ENCODE data around the gene C16orf74.

The C16orf74 gene

DNA sequence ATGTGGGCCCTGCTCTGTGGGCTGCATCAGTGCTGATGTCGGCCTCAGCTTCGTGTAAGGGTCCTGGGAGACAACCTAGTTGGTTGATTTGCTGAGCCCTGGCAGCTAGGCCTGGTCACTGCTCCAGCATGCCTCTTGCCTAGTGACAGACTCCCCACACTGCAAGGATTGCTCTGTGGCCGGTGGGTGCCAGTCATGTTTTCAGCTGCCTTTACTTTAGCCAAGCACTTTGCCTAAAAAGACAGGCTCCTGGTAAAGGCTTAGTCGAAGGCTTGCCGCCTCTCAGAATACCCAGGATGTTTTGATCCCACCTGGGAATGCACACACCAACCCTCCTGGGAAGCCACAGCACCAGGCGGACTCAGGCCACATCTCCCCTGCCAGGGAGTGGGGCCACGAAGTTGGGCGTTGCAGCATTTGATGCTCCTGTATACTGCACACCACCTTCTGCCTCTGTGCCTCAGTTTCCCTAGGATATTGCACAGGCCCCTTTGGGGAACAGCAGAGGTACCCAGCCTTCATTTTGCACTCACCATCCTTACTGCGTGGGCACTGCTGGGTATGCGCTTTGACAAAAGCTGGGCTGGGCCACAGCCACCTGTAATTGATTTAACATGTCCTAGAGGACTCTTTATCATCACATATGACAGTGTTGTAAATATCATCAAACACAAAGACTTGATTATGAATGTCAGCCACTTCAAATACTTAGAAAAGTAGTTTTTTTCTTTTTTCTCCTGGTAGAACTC is 82.0 kb downstream of the C16orf74 start:
- no peak for DNase-seq

DNA sequence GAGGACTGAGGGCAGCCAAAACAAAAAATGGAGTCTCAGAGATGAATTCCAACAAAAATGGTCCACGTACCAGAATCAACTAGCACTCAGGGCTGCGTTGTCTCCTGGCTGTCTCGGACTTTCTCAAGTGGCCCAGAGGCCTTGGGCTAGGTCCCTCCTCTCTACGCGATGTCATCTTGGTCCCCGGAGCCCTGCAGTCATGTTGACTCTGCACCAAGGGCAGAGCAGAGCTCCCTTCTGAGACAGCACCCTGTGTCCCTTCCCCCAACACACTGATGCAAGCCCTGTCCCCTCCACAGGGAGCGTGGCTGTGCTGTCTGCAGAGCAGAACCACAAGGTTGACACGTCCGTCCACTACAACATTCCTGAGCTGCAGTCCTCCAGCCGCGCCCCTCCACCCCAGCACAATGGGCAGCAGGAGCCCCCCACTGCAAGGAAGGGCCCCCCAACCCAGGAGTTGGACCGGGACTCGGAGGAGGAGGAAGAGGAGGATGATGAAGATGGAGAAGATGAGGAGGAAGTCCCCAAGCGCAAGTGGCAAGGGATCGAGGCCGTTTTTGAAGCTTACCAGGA is 83.0 kb downstream of the C16orf74 start:
- DNase-seq: no peak

DNA sequence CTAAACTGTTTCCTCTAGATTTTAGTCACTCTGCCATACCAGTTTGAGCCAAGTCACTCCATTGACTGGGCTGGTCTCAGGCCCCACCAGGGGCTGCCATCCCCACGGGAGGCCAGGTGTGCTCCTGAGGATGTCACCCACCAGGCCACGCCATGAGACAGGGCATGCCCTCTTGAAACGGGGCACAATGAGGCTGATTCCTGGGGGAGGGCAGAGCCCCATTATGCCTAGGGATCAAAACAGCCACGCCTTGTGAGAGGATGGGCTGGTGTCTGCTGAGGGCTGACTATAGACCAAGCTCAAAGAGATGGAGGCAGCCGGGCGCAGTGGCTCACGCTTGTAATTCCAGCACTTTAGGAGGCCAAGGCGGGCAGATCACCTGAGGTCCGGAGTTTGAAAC is 83.6 kb downstream of the C16orf74 start:
- DNase-seq: no peak

DNA sequence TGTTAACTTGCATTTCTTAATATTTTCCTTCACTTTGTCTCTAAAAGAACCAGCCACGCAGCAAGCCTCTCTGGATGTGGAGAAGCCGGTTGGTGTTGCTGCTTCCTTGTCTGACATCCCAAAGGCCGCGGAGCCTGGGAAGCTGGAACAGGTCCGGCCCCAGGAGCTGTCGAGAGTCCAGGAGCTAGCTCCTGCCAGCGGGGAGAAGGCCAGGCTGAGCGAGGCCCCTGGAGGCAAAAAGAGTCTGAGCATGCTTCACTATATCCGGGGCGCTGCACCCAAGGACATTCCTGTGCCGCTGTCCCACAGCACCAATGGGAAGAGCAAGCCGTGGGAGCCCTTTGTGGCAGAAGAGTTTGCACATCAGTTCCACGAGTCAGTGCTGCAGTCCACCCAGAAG is 85.0 kb downstream of the C16orf74 start:
- no peak for DNase-seq

DNA sequence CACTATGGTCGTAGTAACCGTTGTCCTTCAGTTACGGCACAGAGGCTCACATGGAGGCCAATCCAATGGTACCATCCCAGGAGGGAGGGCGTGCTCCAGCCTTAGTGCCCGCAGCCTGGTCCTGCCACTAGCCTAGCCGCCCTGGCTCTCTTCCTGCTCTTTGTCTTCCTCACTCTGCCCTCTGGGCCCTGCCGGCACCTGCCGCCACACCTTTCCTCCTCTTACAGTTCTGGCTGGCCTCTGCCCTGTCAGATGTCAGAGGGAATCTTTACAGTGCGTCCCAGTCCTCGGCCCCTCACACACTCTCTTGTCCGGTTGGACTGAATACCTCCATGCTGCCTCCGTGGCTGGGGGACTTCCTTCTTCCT is 85.5 kb downstream of the C16orf74 start:
- no peak for DNase-seq

DNA sequence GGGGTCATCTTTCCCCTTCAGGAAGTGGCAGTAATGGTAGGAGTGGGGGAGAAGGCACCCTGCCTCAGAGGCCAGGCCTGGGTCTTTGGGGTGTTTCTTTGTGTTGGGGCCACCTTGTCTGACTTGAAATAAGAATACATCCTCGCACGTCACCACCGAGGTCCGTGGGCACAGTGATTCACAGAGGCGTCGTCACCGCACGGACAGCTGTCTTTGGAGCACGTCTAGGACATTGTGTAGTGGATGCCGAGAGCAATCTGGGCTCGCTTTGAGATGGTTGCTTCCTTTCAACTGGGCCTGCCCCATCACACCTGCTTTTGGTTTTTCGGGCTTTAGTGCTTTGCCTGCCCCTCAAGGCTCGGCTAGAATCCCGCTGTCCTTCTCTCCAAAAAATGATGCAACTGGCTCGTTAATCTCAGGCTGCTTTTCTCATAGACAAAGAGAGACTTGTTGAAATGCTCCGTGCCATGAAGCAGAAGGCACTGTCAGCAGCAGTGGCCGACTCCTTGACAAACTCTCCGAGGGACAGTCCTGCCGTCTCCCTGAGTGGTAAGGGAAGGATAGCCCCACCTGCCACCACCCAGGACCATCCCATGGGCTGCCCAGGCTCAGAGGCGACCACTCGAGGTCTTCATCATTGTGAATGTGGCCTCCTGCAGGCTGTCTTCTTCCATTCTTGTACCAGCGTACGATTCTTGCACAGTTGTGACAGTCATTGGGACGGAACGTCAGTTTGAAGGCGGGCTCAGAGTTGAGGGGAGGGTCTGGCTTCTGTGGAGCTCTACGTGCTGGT is 86.1 kb downstream of the C16orf74 start:
- DNase-seq: no peak

DNA sequence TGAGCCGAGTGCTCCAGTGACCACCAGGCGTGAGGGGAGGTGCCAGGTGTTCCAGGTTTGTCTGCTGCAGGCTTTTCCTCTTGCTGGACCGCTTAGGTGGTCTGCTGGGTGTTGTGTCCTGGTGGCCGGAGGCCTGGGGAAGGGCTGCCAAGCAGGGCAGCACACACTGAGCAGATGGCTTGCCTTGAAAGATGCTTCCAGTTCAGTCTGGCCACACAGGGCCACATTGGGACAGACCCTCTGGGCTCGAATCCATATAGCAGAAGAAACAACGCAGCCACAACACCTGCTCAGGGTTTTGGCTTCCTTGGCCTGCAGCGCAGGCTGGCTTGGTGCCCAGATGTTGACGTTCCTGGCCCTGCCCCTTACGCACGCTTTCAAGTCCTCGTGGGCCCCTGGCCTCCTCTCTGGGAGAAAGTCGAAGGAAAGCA is 87.0 kb downstream of the C16orf74 start:
- peak; percentile 42 for DNase-seq

DNA sequence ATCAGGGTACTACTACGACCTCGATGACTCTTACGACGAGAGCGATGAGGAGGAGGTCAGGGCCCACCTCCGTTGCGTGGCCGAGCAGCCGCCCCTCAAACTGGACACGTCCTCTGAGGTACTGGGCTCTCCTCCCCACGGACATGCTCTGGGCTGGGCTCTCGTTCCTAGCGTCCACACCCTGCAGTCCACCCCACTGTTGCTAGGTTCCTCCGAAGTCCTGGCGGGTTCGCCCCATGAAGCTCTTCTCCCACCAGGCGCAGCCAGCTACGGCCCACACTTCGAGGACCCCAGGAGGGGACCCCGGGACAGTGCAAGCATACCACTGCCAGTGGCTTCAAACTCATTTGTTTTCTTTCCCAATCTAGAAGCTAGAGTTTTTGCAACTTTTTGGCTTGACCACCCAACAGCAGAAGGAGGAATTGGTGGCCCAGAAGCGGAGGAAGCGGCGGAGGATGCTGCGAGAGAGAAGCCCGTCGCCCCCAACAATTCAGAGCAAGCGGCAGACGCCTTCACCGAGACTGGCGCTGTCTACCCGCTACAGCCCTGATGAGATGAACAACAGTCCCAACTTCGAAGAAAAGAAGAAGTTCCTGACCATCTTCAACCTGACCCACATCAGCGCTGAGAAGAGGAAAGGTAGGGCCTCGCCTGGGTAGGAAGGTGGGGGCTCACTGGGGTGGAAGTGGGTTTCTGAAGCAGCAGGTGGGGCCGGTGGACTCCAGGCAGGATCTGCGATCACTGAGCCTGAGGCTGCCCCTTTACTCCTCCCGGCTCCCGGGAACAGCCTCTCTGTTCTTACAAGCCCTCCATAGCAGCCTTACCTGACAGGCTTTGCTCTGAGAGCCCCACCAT is 87.7 kb downstream of the C16orf74 start:
- DNase-seq: no peak

DNA sequence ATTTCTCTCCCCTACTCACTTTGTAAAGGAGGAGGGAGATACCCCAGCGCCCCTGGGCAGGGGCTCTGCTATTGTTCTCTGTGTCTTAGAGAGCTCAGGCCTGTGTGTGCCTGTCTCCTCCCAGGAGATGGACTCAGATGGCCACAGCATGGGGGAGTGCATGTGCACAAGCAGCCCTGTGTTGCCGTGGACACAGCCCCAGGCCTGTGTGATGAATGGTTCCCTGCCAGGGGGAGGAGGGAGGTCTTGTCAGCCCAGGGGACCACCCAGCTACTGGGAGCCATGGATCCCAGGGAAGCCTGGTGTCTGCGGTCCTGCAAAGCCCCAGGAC is 88.4 kb downstream of the C16orf74 start:
- no peak for DNase-seq

DNA sequence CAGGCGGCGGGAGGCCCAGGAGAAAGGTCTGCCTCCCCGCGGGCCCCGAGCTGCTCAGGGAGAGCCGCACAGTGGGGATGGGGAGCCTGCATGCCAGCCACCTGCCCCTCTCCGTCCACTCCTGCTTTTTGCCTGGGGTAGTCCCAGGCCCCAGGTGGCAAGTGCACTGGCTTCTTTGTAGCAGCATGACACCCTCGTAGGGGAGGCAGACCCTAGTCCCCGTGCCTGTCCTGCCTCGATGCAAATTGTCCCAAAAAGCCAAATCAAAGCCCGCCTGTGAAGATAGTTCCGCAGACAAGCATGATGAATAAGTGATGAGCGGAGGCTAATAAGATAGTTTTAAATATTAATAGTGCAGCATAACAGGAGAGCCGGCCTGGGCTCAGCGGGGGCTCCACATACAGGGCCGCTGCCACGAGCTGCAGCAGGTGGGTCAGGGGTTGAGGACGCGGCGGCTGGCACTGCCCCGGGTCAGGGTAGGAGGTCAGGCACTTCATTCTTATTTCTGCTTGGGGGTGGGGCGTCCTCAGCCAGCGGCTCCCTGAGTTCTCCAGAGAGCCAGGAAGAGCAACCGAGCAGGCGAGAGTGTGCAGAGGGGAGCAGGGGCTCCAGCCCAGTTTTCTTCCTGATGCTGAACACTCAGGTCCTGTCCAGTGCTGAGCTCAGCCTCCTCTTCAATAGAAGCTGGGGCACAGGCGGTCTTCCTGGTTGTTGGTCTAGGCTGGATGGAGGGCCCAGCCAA is 89.0 kb downstream of the C16orf74 start:
- DNase-seq: no peak

DNA sequence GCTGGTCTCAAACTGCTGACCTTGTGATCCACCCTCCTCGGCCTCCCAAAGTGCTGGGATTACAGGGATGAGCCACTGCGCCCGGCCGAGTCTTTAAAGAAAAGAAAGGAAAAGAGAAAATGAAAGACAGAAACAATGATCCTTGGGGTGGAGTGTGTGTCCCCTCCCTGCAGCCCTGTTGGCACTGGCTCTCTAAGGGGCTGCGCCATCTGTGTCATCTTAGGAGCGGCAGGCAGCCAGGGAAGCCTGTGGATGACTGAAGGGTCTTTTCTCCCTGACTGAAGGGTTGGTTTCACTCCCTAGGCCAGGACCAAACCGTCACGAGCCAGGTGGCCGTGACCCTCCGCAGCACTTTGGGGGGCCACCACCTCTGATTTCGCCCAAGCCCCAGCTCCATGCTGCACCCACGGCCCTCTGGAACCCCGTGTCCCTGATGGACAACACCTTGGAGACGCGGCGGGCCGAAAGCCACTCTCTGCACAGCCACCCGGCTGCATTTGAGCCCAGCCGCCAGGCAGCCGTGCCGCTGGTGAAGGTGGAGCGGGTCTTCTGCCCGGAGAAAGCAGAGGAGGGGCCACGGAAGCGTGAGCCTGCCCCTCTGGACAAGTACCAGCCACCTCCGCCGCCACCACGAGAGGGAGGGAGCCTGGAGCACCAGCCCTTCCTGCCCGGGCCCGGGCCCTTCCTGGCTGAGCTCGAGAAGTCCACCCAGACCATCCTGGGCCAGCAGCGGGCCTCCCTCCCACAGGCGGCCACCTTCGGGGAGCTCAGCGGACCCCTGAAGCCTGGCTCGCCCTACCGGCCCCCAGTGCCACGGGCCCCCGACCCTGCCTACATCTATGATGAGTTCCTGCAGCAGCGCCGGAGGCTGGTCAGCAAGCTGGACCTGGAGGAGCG is 89.8 kb downstream of the C16orf74 start:
- DNase-seq: no peak

DNA sequence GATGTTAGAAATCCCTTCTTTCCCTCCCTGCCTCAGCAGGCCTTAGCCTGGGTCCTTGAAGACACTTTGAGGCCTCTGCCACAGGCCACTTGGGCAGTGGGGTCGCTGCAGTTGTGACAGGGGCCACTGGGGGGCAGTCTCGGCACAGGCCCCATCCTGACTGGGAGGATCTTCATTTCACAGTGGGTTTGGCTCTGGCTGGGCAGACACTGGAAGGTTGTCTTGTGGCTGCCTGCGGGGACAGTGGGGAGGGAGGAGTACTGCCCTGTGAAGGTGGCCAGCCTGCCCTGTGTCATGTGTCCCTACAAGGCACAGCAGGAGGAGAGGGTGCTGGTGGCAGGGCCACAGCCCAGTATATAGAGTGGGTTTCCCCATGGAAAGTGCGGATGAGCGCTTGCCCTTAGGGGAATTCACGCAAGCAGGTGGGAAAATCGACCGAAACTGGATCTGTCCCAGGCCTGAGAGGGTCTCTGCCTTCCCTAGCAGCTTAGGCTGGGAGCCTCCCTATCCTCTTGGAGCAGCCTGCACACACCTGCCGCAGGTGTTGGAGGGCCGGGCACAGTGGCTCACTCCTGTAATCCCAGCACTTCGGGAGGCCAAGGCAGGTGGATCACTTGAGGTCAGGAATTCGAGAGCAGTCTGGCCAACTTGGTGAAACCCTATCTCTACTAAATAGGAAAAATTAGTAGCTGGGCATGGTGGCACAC is 90.9 kb downstream of the C16orf74 start:
- DNase-seq: no peak

DNA sequence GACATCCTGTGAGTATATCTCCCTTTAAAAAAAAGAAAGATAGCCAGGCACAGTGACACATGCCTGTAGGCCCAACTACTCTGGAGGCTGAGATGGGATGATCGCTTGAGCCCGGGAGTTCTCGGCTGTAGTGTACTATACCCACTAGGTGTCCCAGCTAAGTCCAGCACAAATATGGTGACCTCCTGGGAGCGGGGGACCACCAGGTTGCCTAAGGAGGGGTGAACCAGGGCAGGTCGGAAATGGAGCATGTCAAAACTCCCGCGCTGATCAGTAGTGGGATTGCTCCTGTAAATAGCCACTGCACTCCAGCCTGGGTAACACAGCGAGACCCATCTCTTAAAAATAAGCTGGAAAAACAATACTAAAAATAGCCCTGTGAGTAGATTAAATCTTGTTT is 91.6 kb downstream of the C16orf74 start:
- DNase-seq: no peak

DNA sequence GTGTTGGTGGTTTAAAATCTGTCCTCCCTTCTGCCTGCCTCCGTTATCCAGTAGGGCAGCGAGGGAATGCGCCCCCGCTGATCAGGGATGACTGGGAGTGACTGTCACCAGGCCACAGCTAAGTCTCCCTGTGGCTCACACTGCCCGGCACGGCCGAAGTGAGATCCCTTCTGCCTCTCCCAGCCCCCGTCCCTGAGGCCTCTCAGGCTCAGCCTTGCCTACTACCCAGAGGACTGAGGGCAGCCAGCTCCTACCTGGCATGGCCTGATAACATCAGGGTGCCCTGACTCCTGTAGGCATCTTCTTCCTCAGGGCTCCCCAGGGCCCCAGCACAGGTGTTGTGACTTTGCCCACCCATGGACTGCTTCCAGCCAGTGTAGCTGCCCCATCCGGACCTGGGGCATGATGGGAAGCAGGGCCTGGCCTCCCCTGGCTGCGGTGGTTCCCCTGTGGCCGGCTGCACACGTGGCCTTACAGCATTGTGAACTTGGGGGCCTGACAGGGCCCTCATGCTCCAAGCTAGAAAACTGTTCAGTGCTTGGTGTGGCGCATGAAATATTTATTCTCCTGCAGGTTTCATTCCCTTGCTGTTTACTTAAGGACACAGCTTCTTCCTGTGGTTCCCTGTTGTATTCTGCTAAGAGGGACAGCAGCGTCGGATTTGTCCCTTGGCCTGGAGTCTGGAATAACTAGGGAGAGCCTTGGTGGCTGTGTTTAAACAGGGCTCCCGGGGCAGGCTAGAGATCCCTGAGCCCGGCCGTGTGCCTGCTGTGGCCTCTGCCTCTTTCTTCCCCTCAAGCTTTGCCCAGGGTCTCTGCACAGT is 92.2 kb downstream of the C16orf74 start:
- no peak for DNase-seq

DNA sequence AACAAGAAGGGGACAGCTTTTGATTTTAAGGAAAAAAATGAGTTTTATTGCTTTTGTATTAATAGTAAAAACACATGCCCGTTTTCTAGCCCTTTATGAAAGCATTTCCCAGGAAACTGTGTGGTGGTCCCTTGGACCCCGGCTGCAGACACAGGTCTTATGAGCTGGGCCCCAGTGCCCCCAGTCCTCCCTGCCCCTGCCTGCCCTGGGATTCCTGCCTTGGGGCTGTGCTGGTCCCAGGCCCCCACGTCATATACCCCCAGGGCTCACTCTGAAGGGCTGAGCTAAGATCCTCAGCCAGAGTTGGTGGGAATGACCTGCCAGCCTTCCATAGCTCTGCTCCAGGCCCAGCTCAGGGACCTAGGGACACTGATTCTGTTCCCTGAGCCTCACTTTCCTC is 92.9 kb downstream of the C16orf74 start:
- no peak for DNase-seq
